HG03521 (cell line): Measurements from ENCODE around the gene CDC37.

ENCODE experiments used
- ATAC-seq: cut with Tn5 transposase; IDR thresholded peaks from one replicate; pipeline ENCODE4 v1.9.1; 2021; ENCODE audit warnings: mild to moderate bottlenecking, moderate library complexity; ENCODE audit not compliant: unreplicated experiment

Gene CDC37

DNA sequence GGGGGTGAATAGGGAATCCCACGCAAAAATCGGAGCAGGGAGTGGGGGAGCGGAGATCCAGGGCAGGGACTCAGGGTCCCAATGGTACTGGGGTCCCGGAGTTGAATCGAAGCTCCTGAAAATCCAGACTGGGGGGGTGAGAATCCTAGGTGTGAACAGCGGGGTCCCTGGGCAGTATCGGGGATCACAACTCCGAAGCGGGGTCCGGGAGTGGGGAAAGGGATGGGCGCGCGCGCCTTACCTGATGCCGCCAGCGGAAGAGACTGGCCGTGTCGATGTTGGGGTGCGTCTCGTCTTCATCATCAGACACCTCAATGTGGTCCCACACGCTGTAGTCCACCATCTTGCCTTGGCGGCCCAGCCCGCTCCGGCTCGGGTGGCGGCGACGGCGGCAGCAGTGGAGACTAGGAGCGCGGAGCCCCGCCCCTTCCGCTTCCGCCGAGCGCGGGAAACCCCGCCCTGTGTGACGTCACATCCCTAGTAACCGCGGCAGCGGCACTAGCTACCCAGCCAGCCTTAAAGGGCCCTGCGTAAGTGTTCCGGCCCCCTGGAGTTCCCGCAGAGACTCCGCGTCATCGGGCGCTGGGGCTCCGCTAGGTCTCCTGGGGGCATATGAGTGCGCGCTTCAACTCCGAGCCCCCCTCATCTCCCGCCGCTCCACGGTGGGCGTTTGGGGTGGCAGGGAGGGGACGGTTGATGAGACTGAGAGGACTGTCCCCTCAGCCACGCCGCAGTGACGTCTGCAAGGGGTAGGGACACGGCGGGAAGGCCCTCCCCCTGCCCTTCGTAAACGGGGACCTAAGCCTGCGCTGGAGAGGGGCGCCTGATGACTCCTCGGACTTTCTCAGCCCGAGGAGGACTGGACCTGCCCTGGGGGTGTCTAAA lies at the start of gene CDC37:
TSS of gene CDC37 (minus strand) at position 406 of the 885 bp plus-strand sequence. CDS start at position 343, 63 bp downstream.
- peak; percentile 71 for ATAC-seq

DNA sequence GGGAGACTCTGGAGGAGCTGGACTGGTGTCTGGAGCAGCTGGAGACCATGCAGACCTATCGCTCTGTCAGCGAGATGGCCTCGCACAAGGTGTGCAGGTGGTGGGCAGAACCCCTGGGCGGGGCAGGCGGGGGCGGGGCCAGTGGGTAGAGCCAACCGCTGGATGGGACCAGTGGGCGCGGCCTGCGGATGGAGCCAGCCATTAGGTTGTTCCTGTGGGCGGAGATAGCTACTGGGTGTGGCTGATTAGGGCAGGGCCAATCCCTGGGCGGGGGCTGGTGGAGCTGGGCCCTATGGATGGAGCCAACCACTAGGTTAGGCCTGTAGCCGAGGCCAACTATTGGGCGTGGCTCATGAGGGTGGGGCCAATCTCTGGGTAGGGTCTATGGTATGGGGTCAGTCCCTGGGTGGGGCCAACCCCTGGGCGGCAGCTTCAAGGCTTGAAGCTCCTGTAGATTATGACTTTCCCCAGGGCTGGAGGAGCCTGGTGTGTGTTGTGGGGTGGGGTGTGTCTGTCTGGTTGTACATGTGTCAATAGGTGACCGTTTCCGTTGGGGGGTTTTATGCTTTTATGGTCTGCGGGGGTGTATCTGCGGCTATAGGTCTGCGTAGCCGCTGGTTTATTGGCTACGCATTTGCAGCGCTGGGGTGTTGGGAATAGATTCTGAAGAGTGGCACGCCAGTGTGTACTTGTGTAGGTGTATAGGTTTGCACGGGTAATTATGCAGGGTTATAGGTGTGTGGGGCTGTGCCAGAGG lies 47.7 kb upstream of the CDC37 start:
- no peak for ATAC-seq

DNA sequence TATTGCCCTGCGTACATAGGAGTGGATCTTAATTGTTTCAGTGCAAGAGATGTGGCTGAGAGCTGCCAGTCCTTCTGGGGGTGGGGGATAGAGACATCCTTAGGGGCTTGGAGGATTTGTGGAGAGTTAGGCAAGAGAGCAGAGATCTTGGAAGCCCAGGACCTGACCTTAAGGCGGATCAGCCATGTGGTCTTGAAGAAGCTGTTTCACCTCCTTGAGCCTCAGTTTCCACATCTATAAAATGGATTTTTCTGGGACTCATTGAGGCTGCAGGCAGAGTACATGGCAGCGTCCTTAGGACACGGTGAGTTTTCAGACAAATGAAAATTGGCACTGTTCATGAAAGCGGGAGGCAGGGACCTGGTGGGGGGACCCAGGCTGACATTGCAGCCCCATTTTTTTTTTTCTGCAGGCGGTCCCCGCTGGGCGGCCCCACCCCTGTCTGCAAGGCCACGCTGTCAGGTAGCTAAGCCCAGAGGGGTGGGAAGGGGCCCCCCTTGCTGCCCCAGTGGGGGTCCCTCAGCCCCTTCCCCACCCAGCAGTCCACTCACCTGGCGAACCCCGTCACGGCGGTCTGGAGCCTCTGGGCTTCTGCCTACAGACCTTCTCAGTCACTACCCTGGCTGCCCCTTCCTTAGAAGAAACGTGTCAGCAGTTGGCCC lies 47.0 kb upstream of the CDC37 start:
- no peak for ATAC-seq

GRCh38 chr19:10449037-10449436 lies 45.7 kb upstream of the CDC37 start:
- ATAC-seq, result no peak

GRCh38 chr19:10442698-10443097 lies 39.4 kb upstream of the CDC37 start:
- ATAC-seq, result no peak

GRCh38 chr19:10439588-10439987 lies 36.2 kb upstream of the CDC37 start:
- ATAC-seq, result no peak

- no peak for ATAC-seq
Measured at GRCh38 chr19:10433131-10433536, 29.8 kb upstream of the CDC37 start.

DNA sequence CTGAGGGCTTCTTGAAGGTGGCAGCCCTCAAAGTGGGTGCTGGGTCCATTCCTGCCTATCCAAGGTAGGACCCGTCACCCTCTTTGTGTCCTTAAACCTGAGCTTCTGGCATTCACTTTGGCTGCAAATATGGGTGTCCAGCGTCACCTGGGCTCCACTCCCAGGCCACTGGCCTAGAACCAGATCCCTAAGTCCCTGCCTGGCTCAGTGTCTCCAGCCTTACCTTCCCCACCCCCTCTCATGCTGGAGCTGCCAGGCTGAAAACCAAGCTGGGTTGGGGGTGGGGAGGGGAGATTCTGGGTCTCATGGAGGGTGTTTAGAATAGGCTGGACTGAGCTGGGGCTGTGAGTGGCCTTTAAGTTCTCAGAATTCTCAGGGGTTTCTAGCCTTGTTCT lies 29.4 kb upstream of the CDC37 start:
- no peak for ATAC-seq

DNA sequence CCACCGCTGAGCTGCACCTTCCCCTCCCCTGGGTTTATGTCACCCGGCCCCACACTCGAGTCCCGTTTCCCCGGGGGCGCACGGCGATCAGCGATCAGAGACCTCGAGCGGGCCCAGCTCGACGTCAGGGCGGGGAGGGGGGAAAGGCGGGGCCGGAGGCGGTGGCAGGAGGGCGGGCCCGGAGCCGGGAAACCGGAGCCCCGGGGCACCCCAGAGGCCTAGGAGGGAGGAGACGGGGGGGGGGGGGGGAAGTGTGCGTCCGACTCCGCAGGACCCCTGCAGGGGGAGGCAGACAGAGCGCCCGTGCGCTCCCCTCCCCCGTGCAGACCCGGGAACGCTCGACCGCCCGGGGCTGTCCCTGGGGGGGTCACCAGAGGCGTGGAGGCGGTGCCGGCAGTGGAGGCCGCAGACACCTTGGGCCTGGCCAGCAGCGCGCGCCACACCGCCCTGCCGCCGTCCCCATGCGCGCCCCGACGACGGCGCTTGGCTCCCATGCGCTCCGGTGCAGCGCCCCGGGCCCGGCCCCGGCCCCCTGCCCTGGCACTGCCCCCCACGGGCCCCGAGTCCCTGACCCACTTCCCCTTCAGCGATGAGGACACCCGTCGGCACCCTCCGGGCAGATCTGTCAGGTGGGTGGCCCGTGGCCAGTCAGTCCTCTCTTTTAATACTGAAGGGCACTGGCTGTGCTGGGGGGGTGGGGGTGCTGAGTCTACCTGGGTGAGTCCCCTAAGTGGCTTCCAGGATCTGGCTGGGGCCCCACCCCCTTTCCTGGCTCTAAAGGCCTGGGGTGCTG lies 28.8 kb upstream of the CDC37 start:
- no peak for ATAC-seq

DNA sequence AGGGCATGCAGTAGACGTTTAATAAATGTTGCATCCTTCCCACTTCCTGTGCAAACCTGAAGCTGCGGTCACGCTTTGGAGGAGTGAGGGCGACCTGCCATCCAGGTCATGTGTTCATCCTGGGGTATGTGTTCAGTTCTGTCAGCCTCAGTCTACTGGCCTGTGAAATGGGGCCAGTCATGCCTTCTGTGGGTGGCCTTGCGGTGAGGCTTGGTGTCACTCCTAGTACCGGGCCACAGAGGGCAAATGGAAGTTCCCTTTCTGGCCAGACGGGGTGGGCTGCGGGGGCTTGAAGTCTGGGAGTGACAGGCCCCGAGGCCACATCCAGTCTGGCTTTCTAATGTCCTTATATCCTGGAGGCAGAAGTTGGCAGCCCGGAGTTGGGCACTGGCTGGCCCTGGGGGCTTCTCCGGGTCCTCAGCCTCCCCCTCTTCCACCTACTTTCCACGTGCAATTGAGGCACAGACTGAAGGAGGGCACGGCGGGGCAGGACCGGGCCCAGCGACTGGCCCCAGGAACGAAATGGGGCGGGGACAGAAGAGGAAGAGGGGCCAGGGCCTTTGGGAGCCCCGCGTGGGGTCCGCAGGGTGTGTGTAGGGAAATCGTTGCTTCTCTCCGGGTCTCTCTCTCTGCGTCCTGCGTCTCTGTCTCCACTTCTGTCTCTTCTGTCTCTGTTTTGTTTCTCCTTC lies 28.1 kb upstream of the CDC37 start:
- no peak for ATAC-seq

- peak; percentile 34 for ATAC-seq
Measured at GRCh38 chr19:10430505-10431253, 27.3 kb upstream of the CDC37 start.

DNA sequence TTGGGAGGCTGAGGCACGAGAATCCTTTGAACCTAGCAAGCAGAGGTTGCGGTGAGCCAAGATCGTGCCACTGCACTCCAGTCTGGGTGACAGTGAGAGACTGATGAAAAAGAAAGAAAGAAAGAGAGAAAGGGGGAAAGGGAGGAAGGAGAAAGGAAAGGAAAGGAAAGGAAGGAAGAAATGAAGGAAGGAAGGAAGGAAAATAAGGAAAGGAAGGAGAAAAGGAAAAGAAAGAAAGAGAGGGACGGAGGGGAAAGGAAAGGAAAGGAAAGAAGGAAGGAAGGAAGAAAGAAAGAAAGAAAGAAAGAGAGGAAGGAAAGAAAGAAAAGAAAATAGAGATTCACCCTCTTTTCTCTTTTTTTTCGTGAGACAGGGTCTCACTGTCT lies 25.6 kb upstream of the CDC37 start:
- no peak for ATAC-seq

GRCh38 chr19:10427169-10427568 lies 23.8 kb upstream of the CDC37 start:
- no peak for ATAC-seq

DNA sequence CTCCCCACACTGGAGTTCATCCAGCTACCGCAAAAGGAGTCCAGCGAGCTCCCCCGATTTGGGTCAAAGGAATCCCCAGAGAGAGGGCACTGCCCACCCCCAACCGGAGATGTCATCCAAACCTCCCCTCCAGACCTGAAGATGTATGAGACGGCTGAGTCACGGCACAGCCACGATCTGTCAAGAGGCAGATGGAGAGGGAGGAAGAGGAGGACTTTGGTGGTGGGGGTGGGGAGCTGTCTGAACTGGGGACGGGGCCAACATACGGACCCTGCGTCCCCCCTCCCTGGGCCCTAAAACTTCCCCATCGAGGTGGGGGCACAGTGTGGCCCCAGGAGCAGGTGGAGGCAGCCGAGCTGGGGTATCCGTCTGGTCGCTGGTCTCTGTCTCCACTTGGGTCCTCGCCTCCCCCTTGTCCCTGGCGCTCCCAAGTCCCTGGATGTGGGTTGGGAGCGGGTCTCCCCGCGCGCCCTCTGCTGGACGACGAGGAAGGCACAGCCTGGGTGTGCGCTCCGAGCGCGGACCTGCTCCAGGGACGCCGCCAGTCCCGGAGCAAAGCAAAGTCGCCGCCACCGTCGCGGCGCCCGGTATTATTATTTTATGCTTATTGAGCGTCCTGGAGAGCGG lies 20.8 kb upstream of the CDC37 start:
- ATAC-seq, result no peak

DNA sequence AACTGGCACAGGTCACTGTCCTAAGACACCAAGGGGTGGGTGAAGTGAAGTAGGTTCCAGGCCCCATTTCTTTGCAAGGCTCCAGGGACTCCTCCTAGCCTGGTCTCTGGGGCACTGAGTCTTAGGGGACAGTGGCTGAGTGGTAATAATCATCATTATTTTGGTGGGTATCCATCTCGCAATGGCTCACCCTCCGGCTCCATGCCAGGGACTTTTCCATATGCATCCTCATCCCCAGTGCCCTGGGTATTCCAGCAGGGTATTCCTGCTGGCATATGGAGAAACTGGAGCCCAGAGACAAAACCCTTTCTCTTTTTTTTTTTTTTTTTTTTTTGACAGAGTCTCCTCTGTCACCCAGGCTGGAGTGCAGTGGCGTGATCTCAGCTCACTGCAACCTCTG lies 19.5 kb upstream of the CDC37 start:
- ATAC-seq, result no peak

DNA sequence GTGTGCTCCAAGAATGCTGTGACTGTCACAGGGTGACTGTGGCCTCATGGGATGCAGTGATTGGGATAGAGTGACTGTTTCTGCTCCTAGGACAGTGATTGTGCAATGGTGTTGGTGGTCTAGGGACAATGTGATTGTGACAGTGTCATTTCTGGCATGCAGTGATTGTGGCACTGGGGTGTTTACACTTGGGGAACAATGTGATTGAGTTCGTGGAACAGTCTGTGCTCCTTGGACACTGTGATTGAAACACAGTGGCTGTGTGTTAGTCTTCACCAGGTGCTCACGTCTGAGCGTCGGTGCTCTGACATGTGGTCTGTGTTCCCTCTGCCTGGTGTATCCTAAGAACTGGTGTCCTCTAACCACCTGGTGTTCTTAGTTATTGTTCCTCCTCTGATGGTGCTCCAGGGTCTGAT lies 18.7 kb upstream of the CDC37 start:
- no peak for ATAC-seq

DNA sequence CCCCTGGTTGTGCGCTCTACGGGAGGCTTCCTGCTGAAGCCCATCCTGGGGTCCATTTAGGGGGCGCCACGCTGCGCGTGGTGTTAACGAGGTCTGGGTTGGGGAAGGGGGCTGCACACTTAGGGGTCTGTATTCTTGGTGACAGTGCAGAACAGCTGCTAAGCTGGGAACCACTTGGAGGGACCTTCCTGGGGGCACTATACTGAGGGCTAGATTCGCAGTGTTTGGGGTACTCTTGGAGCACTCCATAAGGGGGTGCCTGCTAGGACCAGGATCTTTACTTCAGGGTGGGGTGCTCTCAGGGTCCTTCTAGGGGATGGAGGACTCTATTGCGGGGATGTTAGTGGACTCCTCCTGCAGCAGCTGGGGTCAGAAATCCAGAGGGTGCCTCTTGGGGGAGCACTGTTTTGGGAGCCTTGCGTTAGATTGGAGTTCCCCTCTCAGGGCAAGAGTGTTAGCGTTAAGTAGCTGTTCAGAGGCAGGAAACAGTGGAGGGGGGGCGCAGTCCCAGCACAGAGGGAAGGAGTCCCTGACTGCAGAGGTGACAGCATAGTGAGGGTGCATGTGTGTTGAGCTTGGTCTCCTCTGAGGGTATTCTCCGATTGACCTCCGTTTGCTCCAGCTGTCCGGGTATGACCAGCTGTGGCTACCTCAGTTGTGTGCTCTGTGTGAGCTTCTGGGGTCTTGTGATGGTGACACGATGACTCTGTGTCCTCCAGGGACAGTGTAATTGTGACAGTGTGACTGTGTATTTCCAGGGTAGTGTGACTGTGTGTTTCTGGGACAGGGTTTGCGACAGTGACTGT lies 18.1 kb upstream of the CDC37 start:
- no peak for ATAC-seq
